OCI-LY1 (cell line): Measurements from ENCODE around the gene MS4A10.
A peak's percentile ranks its signal among the peaks of the same experiment; 100 is the strongest.

Experiments used
- EZH2 ChIP-seq: fragments of 200-600 bp; sonication (generic), shearing (Covaris generic); IDR thresholded peaks from 2 replicates; pipeline ENCODE4 v1.8.0; 2017; ENCODE audit warnings: borderline replicate concordance, mixed run types, mild to moderate bottlenecking, antibody characterized with exemption, low read length, moderate library complexity, mixed read lengths
- TF ChIP-seq, protein P1 (sequence below): fragments of 200-600 bp; sonication (generic), shearing (Covaris generic); IDR thresholded peaks from 2 replicates; pipeline ENCODE4 v1.5.1; 2017; ENCODE audit warnings: mild to moderate bottlenecking, antibody characterized with exemption, low read length, moderate library complexity, mixed read lengths

DNA sequence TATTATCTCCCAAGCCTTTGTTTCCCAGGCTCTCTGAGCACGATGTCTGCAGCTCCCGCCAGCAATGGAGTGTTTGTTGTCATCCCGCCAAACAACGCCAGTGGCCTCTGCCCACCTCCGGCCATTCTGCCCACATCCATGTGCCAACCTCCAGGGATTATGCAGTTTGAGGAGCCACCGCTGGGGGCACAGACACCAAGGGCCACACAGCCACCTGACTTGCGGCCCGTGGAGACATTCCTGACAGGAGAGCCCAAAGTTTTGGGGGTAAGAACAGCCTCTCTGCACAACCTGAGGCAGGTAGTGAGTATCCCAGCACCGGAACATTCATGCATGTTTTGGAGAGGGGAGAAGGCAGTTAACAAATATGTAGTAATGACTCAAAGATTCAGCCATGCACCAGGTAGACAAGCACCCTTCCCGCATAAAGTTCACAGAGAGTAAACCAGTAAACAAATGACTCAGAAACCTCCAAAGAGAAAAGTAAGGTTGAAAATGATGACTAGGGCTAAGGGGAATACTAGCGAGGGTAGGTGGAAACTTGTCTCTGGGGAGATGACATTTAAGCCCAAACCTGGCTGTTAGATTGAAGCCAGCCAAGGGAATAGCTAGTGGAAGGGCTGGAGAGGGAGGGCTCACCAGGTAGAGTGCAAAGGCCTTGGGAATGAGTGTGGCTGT is 21.3 kb upstream of the MS4A10 start:
- TF ChIP-seq, protein P1, sequence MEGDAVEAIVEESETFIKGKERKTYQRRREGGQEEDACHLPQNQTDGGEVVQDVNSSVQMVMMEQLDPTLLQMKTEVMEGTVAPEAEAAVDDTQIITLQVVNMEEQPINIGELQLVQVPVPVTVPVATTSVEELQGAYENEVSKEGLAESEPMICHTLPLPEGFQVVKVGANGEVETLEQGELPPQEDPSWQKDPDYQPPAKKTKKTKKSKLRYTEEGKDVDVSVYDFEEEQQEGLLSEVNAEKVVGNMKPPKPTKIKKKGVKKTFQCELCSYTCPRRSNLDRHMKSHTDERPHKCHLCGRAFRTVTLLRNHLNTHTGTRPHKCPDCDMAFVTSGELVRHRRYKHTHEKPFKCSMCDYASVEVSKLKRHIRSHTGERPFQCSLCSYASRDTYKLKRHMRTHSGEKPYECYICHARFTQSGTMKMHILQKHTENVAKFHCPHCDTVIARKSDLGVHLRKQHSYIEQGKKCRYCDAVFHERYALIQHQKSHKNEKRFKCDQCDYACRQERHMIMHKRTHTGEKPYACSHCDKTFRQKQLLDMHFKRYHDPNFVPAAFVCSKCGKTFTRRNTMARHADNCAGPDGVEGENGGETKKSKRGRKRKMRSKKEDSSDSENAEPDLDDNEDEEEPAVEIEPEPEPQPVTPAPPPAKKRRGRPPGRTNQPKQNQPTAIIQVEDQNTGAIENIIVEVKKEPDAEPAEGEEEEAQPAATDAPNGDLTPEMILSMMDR, result peak; percentile 22; the same call in 1 of the 2 replicates
- TF ChIP-seq EZH2, result no peak
